ENCODE data around the gene DNAH11.

Gene DNAH11

GRCh38 chr7:21768279-21768678 is 225.4 kb downstream of the DNAH11 start:
- no peak for DNase-seq (ENCODE audit: low spot score)
- TF ChIP-seq CTCF (IDR thresholded peaks at IDR 0.05; ENCODE audit: extremely low read depth, insufficient read depth, missing control alignments) = no peak
- in situ Hi-C loops (cut with MboI; ENCODE audit: low pct_unique_long_range_greater_than_20kb, low sequenced_read_pairs, unreplicated experiment) = no loop called here

GRCh38 chr7:21771266-21771665 is 228.4 kb downstream of the DNAH11 start:
- no peak for TF ChIP-seq CTCF (IDR thresholded peaks at IDR 0.05; ENCODE audit: extremely low read depth, insufficient read depth, missing control alignments)
- in situ Hi-C loops (cut with MboI; ENCODE audit: low pct_unique_long_range_greater_than_20kb, low sequenced_read_pairs, unreplicated experiment) = no loop called here
- no peak for DNase-seq (ENCODE audit: low spot score)

GRCh38 chr7:21771906-21772610 is 229.2 kb downstream of the DNAH11 start:
- in situ Hi-C loops (cut with MboI; ENCODE audit: low pct_unique_long_range_greater_than_20kb, low sequenced_read_pairs, unreplicated experiment) = no loop called here
- TF ChIP-seq CTCF (IDR thresholded peaks at IDR 0.05; ENCODE audit: extremely low read depth, insufficient read depth, missing control alignments) = no peak
- no peak for DNase-seq (ENCODE audit: low spot score)

GRCh38 chr7:21773326-21773725 is 230.5 kb downstream of the DNAH11 start:
- in situ Hi-C loops (cut with MboI; ENCODE audit: low pct_unique_long_range_greater_than_20kb, low sequenced_read_pairs, unreplicated experiment) = no loop called here
- DNase-seq (ENCODE audit: low spot score) = no peak

GRCh38 chr7:21777921-21778320 is 235.1 kb downstream of the DNAH11 start:
- in situ Hi-C loops (cut with MboI; ENCODE audit: low pct_unique_long_range_greater_than_20kb, low sequenced_read_pairs, unreplicated experiment) = no loop called here
- no peak for TF ChIP-seq CTCF (IDR thresholded peaks at IDR 0.05; ENCODE audit: extremely low read depth, insufficient read depth, missing control alignments)
- DNase-seq (ENCODE audit: low spot score) = no peak

More at GRCh38 chr7:21773326-21773725, 230.5 kb downstream of the DNAH11 start:
- no peak for TF ChIP-seq CTCF (IDR thresholded peaks at IDR 0.05; ENCODE audit: extremely low read depth, insufficient read depth, missing control alignments)

- no peak for TF ChIP-seq CTCF (IDR thresholded peaks at IDR 0.05; ENCODE audit: extremely low read depth, insufficient read depth, missing control alignments)
- in situ Hi-C loops (cut with MboI; ENCODE audit: low pct_unique_long_range_greater_than_20kb, low sequenced_read_pairs, unreplicated experiment) = no loop called here
- DNase-seq (ENCODE audit: low spot score) = no peak
These were observed 236.1 kb downstream of the DNAH11 start for GRCh38 chr7:21778953-21779352.

Measured in GM13977 (cell line).